Caco-2 (cell line): ENCODE data around the gene PTGES2. TPM values are rescaled to one million over a fixed set of nuclear protein-coding genes. Genes with fewer than 3 reads are reported as not detected.

ENCODE experiments used
- BruUV-seq: library from RNA; stranded (reverse); fragments of 400-500 nt; replicated peaks from 2 replicates; lab custom pipeline; 2021; lab: Mats Ljungman, UMichigan
- CTCF ChIA-PET: fragments of 300-600 bp; sonication (Branson Sonifier 250); formaldehyde crosslinking; loops from one replicate; lab custom pipeline; 2022; ENCODE audit warnings: antibody characterized with exemption; lab: Charles Lee
- POLR2A ChIA-PET: fragments of 300-600 bp; sonication (Branson Sonifier 250); formaldehyde crosslinking; loops from one replicate; lab custom pipeline; 2022; ENCODE audit warnings: antibody characterized with exemption; lab: Charles Lee
- DNase-seq, 2 experiments: peaks; one replicate each; pipeline versions ENCODE4 v3.0.0 to v3.0.0-alpha.2; 2020 to 2022
- H3K27me3 ChIP-seq: replicated peaks from 2 replicates; pipeline ENCODE4 v1.6.0; 2011; ENCODE audit warnings: low read length; ENCODE audit not compliant: control insufficient read depth, insufficient read depth
- H3K36me3 ChIP-seq: 2 replicates; pipeline ENCODE4 v1.5.1; 2011; ENCODE audit warnings: low read length; ENCODE audit not compliant: control insufficient read depth, insufficient read depth
- H3K4me1 ChIP-seq: fragments of 250-450 bp; sonication (Bioruptor Pico); 2 replicates; pipeline ENCODE4 v1.5.1; 2020; ENCODE audit warnings: mild to moderate bottlenecking
- H3K4me3 ChIP-seq: 2 replicates; pipeline ENCODE4 v1.5.1; 2011; ENCODE audit warnings: low read depth, mild to moderate bottlenecking, control low read depth, low read length
- H3K9me3 ChIP-seq: fragments of 250-450 bp; sonication (Bioruptor Pico); 2 replicates; pipeline ENCODE4 v1.5.1; 2020; ENCODE audit warnings: mild to moderate bottlenecking, moderate library complexity
- H3K27ac Mint-ChIP-seq: one replicate; pipeline ENCODE4 v1.8.0; 2022; ENCODE audit warnings: mixed read lengths; ENCODE audit not compliant: unreplicated experiment
- H3K27me3 Mint-ChIP-seq: one replicate; pipeline ENCODE4 v1.8.0; 2022; ENCODE audit warnings: mixed read lengths; ENCODE audit not compliant: insufficient read depth, unreplicated experiment
- H3K36me3 Mint-ChIP-seq: one replicate; pipeline ENCODE4 v1.8.0; 2022; ENCODE audit warnings: mild to moderate bottlenecking, mixed read lengths; ENCODE audit not compliant: insufficient read depth, unreplicated experiment
- H3K4me1 Mint-ChIP-seq: one replicate; pipeline ENCODE4 v1.8.0; 2022; ENCODE audit warnings: low read depth, mixed read lengths; ENCODE audit not compliant: unreplicated experiment
- H3K4me3 Mint-ChIP-seq: one replicate; pipeline ENCODE4 v1.8.0; 2022; ENCODE audit warnings: mild to moderate bottlenecking, moderate library complexity, mixed read lengths; ENCODE audit not compliant: unreplicated experiment
- H3K9me3 Mint-ChIP-seq: one replicate; pipeline ENCODE4 v1.8.0; 2022; ENCODE audit warnings: mixed read lengths; ENCODE audit not compliant: unreplicated experiment
- intact Hi-C: fragments of 100-400 bp; cut with micrococcal nuclease; formaldehyde crosslinking; loops from one replicate; pipeline ENCODE4 v1.10.0; 2022; ENCODE audit not compliant: unreplicated experiment
- total RNA-seq: library from RNA; stranded (reverse); gene quantifications from 2 replicates; pipeline ENCODE4 v1.2.3, GENCODE V29; 2022
- TF ChIP-seq, protein P1 (sequence below), 2 experiments: fragments of 200-600 bp in 1 of 2; IDR thresholded peaks; 1 replicate in 1 of 2; 2 replicates in 1 of 2; pipeline versions ENCODE4 v1.5.1 to v1.8.0; 2011 to 2022; ENCODE audit warnings: antibody characterized with exemption in 1 of 2, control low read depth in 1 of 2, inconsistent platforms in 1 of 2, low read depth in 1 of 2, low read length in 1 of 2, mild to moderate bottlenecking in 1 of 2, moderate library complexity in 1 of 2; ENCODE audit not compliant: insufficient read depth in 1 of 2, severe bottlenecking in 1 of 2, unreplicated experiment in 1 of 2

The PTGES2 gene
- total RNA-seq, 1 experiment from 2014 or later, result 123 TPM

- TF ChIP-seq, protein P1, sequence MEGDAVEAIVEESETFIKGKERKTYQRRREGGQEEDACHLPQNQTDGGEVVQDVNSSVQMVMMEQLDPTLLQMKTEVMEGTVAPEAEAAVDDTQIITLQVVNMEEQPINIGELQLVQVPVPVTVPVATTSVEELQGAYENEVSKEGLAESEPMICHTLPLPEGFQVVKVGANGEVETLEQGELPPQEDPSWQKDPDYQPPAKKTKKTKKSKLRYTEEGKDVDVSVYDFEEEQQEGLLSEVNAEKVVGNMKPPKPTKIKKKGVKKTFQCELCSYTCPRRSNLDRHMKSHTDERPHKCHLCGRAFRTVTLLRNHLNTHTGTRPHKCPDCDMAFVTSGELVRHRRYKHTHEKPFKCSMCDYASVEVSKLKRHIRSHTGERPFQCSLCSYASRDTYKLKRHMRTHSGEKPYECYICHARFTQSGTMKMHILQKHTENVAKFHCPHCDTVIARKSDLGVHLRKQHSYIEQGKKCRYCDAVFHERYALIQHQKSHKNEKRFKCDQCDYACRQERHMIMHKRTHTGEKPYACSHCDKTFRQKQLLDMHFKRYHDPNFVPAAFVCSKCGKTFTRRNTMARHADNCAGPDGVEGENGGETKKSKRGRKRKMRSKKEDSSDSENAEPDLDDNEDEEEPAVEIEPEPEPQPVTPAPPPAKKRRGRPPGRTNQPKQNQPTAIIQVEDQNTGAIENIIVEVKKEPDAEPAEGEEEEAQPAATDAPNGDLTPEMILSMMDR (IDR thresholded peaks at IDR 0.05; ENCODE audit: insufficient read depth in 1 of 2, low read depth in 1 of 2, low read length in 1 of 2, severe bottlenecking in 1 of 2, unreplicated experiment in 1 of 2), result no peak
- Mint-ChIP-seq H3K4me1 (peaks cover 12% of the 10 kb centered on the region), H3K27me3 (no peaks in the 10 kb centered on the region), H3K36me3 (no peaks in the 10 kb centered on the region), H3K9me3 (no peaks in the 10 kb centered on the region), H3K27ac (no peak overlapping the region), H3K4me3 (no peak overlapping the region)
- ChIA-PET CTCF (interaction anchor here (0.6 to 0.9 kb wide), 3 partner anchors 13 to 150 kb away, joined by 4 to 6 read pairs (median 4); no protein-coding TSS in a partner anchor), POLR2A (no interaction called here)
- no peaks in the 10 kb centered on the region for H3K36me3 ChIP-seq
- intact Hi-C loops, result no loop called here
- no peaks in the 10 kb centered on the region for H3K27me3 ChIP-seq
- BruUV-seq, result no TSS peak
- no peaks in the 10 kb centered on the region for H3K9me3 ChIP-seq
- no peak for DNase-seq
- no peak overlapping the region for H3K4me3 ChIP-seq
- peaks cover 10% of the 10 kb centered on the region for H3K4me1 ChIP-seq
These were observed 36.0 kb downstream of the PTGES2 start for GRCh38 chr9:128091571-128091970.

GRCh38 chr9:128091144-128091543, 36.4 kb downstream of the PTGES2 start:
- intact Hi-C loops, result no loop called here
- H3K4me1 ChIP-seq, result peaks cover 6% of the 10 kb centered on the region
- Mint-ChIP-seq H3K4me1 (peaks cover 8% of the 10 kb centered on the region), H3K27ac (no peak overlapping the region), H3K36me3 (no peaks in the 10 kb centered on the region), H3K9me3 (no peaks in the 10 kb centered on the region), H3K27me3 (no peaks in the 10 kb centered on the region), H3K4me3 (no peak overlapping the region)
- ChIA-PET POLR2A (no interaction called here), CTCF (interaction anchor here (0.6 to 1.4 kb wide), 4 partner anchors 13 to 149 kb away, joined by 3 to 6 read pairs (median 4); no protein-coding TSS in a partner anchor)
- H3K36me3 ChIP-seq, result no peaks in the 10 kb centered on the region
- no peak for DNase-seq
- no peaks in the 10 kb centered on the region for H3K9me3 ChIP-seq
- BruUV-seq, result no TSS peak
- TF ChIP-seq, protein P1 (IDR thresholded peaks at IDR 0.05; ENCODE audit: insufficient read depth in 1 of 2, low read depth in 1 of 2, low read length in 1 of 2, severe bottlenecking in 1 of 2, unreplicated experiment in 1 of 2), result no peak
- no peak overlapping the region for H3K4me3 ChIP-seq
- no peaks in the 10 kb centered on the region for H3K27me3 ChIP-seq

- POLR2A ChIA-PET, result no interaction called here
- BruUV-seq, result no TSS peak
- H3K4me3 Mint-ChIP-seq, result no peak overlapping the region
These were observed 38.2 kb downstream of the PTGES2 start for GRCh38 chr9:128089299-128089698.

More at GRCh38 chr9:128089299-128089698, 38.2 kb downstream of the PTGES2 start:
- peaks cover 3% of the 10 kb centered on the region for H3K4me1 Mint-ChIP-seq
- Histone ChIP-seq H3K9me3 (no peaks in the 10 kb centered on the region), H3K4me3 (no peak overlapping the region), H3K27me3 (no peaks in the 10 kb centered on the region), H3K4me1 (peaks cover 4% of the 10 kb centered on the region; the same call in 1 of the 2 replicates), H3K36me3 (no peaks in the 10 kb centered on the region)
- H3K36me3 Mint-ChIP-seq, result no peaks in the 10 kb centered on the region
- no peak for DNase-seq
- intact Hi-C loops, result no loop called here
- no peak overlapping the region for H3K27ac Mint-ChIP-seq
- no peaks in the 10 kb centered on the region for H3K27me3 Mint-ChIP-seq
- TF ChIP-seq, protein P1 (IDR thresholded peaks at IDR 0.05; ENCODE audit: insufficient read depth in 1 of 2, low read depth in 1 of 2, low read length in 1 of 2, severe bottlenecking in 1 of 2, unreplicated experiment in 1 of 2), result no peak
- CTCF ChIA-PET, result interaction anchor here (0.6 kb wide), 1 partner anchor 27 kb away, joined by 3 read pairs; no protein-coding TSS in a partner anchor
- no peaks in the 10 kb centered on the region for H3K9me3 Mint-ChIP-seq
